ENCODE data around the gene USP19.

- TF ChIP-seq, protein P1, sequence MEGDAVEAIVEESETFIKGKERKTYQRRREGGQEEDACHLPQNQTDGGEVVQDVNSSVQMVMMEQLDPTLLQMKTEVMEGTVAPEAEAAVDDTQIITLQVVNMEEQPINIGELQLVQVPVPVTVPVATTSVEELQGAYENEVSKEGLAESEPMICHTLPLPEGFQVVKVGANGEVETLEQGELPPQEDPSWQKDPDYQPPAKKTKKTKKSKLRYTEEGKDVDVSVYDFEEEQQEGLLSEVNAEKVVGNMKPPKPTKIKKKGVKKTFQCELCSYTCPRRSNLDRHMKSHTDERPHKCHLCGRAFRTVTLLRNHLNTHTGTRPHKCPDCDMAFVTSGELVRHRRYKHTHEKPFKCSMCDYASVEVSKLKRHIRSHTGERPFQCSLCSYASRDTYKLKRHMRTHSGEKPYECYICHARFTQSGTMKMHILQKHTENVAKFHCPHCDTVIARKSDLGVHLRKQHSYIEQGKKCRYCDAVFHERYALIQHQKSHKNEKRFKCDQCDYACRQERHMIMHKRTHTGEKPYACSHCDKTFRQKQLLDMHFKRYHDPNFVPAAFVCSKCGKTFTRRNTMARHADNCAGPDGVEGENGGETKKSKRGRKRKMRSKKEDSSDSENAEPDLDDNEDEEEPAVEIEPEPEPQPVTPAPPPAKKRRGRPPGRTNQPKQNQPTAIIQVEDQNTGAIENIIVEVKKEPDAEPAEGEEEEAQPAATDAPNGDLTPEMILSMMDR (IDR thresholded peaks at IDR 0.05): no peak
- no peak for TF ChIP-seq POLR2A (IDR thresholded peaks at IDR 0.05)
Observed at GRCh38 chr3:49135499-49135898, 14.9 kb upstream of the USP19 start.

Measured in uterus (tissue), 2 donors.